PC-3 (cell line): ENCODE data around the gene MCU. TPM values are rescaled to one million over a fixed set of nuclear protein-coding genes. Genes with fewer than 3 reads are reported as not detected.

ENCODE experiments used
- ATAC-seq: fragments of 200-7000 bp; cut with Tn5 transposase; 2 replicates; pipeline ENCODE4 v1.9.1; 2020; ENCODE audit warnings: mild to moderate bottlenecking, moderate library complexity
- BruUV-seq: library from RNA; stranded (reverse); fragments of 400-500 nt; replicated peaks from 2 replicates; lab custom pipeline; 2021; lab: Mats Ljungman, UMichigan
- CTCF ChIA-PET: fragments of 300-600 bp; sonication (Branson Sonifier 250); formaldehyde crosslinking; loops from one replicate; lab custom pipeline; 2022; ENCODE audit warnings: antibody characterized with exemption; lab: Charles Lee
- POLR2A ChIA-PET: fragments of 300-600 bp; sonication (Branson Sonifier 250); formaldehyde crosslinking; loops from one replicate; lab custom pipeline; 2022; ENCODE audit warnings: antibody characterized with exemption; ENCODE audit not compliant: unreplicated experiment; lab: Charles Lee
- DNase-seq: peaks from one replicate; pipeline ENCODE4 v3.0.0-alpha.2; 2015
- H2AFZ ChIP-seq: fragments of 300-600 bp; sonication (generic); 2 replicates; pipeline ENCODE4 v1.6.0; 2016; ENCODE audit warnings: antibody characterized with exemption, low read length
- H3F3A ChIP-seq: fragments of 300-600 bp; sonication (generic); one replicate; pipeline ENCODE4 v1.6.0; 2017; ENCODE audit warnings: antibody characterized with exemption, low read length, control low read depth, mild to moderate bottlenecking; ENCODE audit not compliant: unreplicated experiment
- H3K27ac ChIP-seq: fragments of 300-600 bp; sonication (generic); 2 replicates; pipeline ENCODE4 v1.5.1; 2016; ENCODE audit warnings: mild to moderate bottlenecking, low read length
- H3K27me3 ChIP-seq: fragments of 300-600 bp; sonication (generic); 2 replicates; pipeline ENCODE4 v1.6.1; 2016; ENCODE audit warnings: low read length, mixed read lengths
- H3K36me3 ChIP-seq: fragments of 300-600 bp; sonication (generic); 2 replicates; pipeline ENCODE4 v1.6.1; 2016; ENCODE audit warnings: low read depth, mixed run types, low read length, mixed read lengths
- H3K4me1 ChIP-seq: fragments of 300-600 bp; sonication (generic); 2 replicates; pipeline ENCODE4 v1.5.1; 2016; ENCODE audit warnings: low read length; ENCODE audit not compliant: insufficient read depth
- H3K4me2 ChIP-seq: fragments of 300-600 bp; sonication (generic); 2 replicates; pipeline ENCODE4 v1.6.0; 2016; ENCODE audit warnings: low read length
- H3K4me3 ChIP-seq: fragments of 300-600 bp; sonication (generic); 2 replicates; pipeline ENCODE4 v1.5.1; 2016; ENCODE audit warnings: mild to moderate bottlenecking, low read length, mixed read lengths
- H3K79me2 ChIP-seq: fragments of 300-600 bp; sonication (generic); 2 replicates; pipeline ENCODE4 v1.6.1; 2017; ENCODE audit warnings: low read length, mixed read lengths
- H3K9ac ChIP-seq: fragments of 300-600 bp; sonication (generic); 2 replicates; pipeline ENCODE4 v1.6.0; 2016; ENCODE audit warnings: mild to moderate bottlenecking, low read length
- H3K9me2 ChIP-seq: fragments of 300-600 bp; sonication (generic); replicated peaks from 2 replicates; pipeline ENCODE4 v1.6.1; 2016; ENCODE audit warnings: mixed run types, low read length, mixed read lengths
- H3K9me3 ChIP-seq: fragments of 300-600 bp; sonication (generic); 2 replicates; pipeline ENCODE4 v1.6.1; 2016; ENCODE audit warnings: low read length, mixed read lengths
- H4K20me1 ChIP-seq: fragments of 300-600 bp; sonication (generic); 2 replicates; pipeline ENCODE4 v1.6.1; 2016; ENCODE audit warnings: low read length, mixed read lengths
- CTCF ChIP-seq: fragments of 300-600 bp; sonication (generic); conservative IDR thresholded peaks from 2 replicates; pipeline ENCODE4 v1.5.1; 2017; ENCODE audit warnings: antibody characterized with exemption, low read depth, mild to moderate bottlenecking, low read length
- EZH2 ChIP-seq: fragments of 300-600 bp; sonication (generic); IDR thresholded peaks from one replicate; pipeline ENCODE4 v1.6.1; 2017; ENCODE audit warnings: antibody characterized with exemption, mild to moderate bottlenecking, low read length; ENCODE audit not compliant: unreplicated experiment
- EZH2phosphoT487 ChIP-seq: fragments of 300-600 bp; sonication (generic); IDR thresholded peaks from 2 replicates; pipeline ENCODE4 v1.6.1; 2018; ENCODE audit warnings: mild to moderate bottlenecking, antibody characterized with exemption, low read length, borderline replicate concordance
- intact Hi-C: fragments of 100-400 bp; cut with micrococcal nuclease; formaldehyde crosslinking; loops from 2 replicates; pipeline ENCODE4 v1.9.0; 2023
- total RNA-seq: library from RNA; depleted of rRNA; stranded (reverse); fragments of >200 nt; gene quantifications from 2 replicates; pipeline ENCODE4 v1.2.3, GENCODE V29; 2014

The MCU gene
- total RNA-seq, 1 experiment from 2014 or later = 21.5 TPM

GRCh38 chr10:72858067-72858466, 166.1 kb downstream of the MCU start:
- no peaks in the 10 kb centered on the region for H3K9me3 ChIP-seq
- H2AFZ ChIP-seq = no peak overlapping the region
- H3K36me3 ChIP-seq = no peaks in the 10 kb centered on the region
- DNase-seq (no peak), ATAC-seq (no peak)
- H3K27me3 ChIP-seq = peaks cover 38% of the 10 kb centered on the region
- BruUV-seq = no TSS peak
- H3K9ac ChIP-seq = no peak overlapping the region
- no peak overlapping the region for H3K4me3 ChIP-seq
- no peaks in the 10 kb centered on the region for H3K4me1 ChIP-seq
- POLR2A ChIA-PET = no interaction called here
- no peak overlapping the region for H3K4me2 ChIP-seq
- no peaks in the 10 kb centered on the region for H3K9me2 ChIP-seq
- CTCF ChIA-PET = no interaction called here
- H3F3A ChIP-seq = no peaks in the 10 kb centered on the region
- TF ChIP-seq EZH2 (no peak), CTCF (no peak), EZH2phosphoT487 (no peak)
- intact Hi-C loops = no loop called here
- H4K20me1 ChIP-seq = no peaks in the 10 kb centered on the region
- H3K27ac ChIP-seq = no peak overlapping the region
- H3K79me2 ChIP-seq = no peaks in the 10 kb centered on the region

- intact Hi-C loops = no loop called here
- POLR2A ChIA-PET = interaction anchor here (0.8 kb wide), 1 partner anchor 52 kb away, joined by 12 read pairs; no protein-coding TSS in a partner anchor
These were observed 171.0 kb downstream of the MCU start for GRCh38 chr10:72862957-72863356.

More at GRCh38 chr10:72862957-72863356, 171.0 kb downstream of the MCU start:
- H3K9me3 ChIP-seq = no peaks in the 10 kb centered on the region
- BruUV-seq = no TSS peak
- H3K9ac ChIP-seq = no peak overlapping the region
- no peak overlapping the region for H3K4me3 ChIP-seq
- H3K27ac ChIP-seq = no peak overlapping the region
- H3K4me1 ChIP-seq = no peaks in the 10 kb centered on the region
- DNase-seq = no peak
- no peaks in the 10 kb centered on the region for H3K36me3 ChIP-seq
- peaks cover 32% of the 10 kb centered on the region for H3K27me3 ChIP-seq
- CTCF ChIA-PET = no interaction called here
- H4K20me1 ChIP-seq = no peaks in the 10 kb centered on the region
- no peaks in the 10 kb centered on the region for H3F3A ChIP-seq
- no peak overlapping the region for H3K4me2 ChIP-seq
- H3K9me2 ChIP-seq = no peaks in the 10 kb centered on the region
- no peak for TF ChIP-seq EZH2
- TF ChIP-seq CTCF = no peak
- TF ChIP-seq EZH2phosphoT487 = no peak
- ATAC-seq = no peak
- no peak overlapping the region for H2AFZ ChIP-seq
- no peaks in the 10 kb centered on the region for H3K79me2 ChIP-seq
